Liver (tissue), 3 donors: ENCODE measurements around the gene SBK3.
"Not testable (repeated sequence)": the region's sequence is repeated elsewhere in the genome, so short reads cannot be mapped to it uniquely, and the experiment has no call there.

Source experiments
- EGR1 ChIP-seq, 2 donors: IDR thresholded peaks; 2 replicates each; pipeline ENCODE4 v1.6.1; 2016 to 2018; ENCODE audit warnings: antibody characterized with exemption in 2 of 2, low read depth in 2 of 2
- FOXA1 ChIP-seq: IDR thresholded peaks from 2 replicates; pipeline ENCODE4 v1.6.1; 2016; ENCODE audit warnings: antibody characterized with exemption
- GABPA ChIP-seq, 2 donors: IDR thresholded peaks in 1 of 2; conservative IDR thresholded peaks in 1 of 2; 2 replicates each; pipeline ENCODE4 v1.6.1; 2016; ENCODE audit warnings: antibody characterized with exemption in 2 of 2, mild to moderate bottlenecking in 1 of 2, moderate library complexity in 1 of 2
- HNF4G ChIP-seq: IDR thresholded peaks from 2 replicates; pipeline ENCODE4 v1.6.1; 2016; ENCODE audit warnings: antibody characterized with exemption
- RAD21 ChIP-seq, 2 donors: IDR thresholded peaks; 2 replicates each; pipeline ENCODE4 v1.6.1; 2016; ENCODE audit warnings: antibody characterized with exemption in 2 of 2, mild to moderate bottlenecking in 2 of 2
- RXRA ChIP-seq, 2 donors: IDR thresholded peaks; 2 replicates each; pipeline ENCODE4 v1.6.1; 2017 to 2018; ENCODE audit warnings: antibody characterized with exemption in 2 of 2, mild to moderate bottlenecking in 1 of 2
- TAF1 ChIP-seq: conservative IDR thresholded peaks from 2 replicates; pipeline ENCODE4 v1.6.1; 2016; ENCODE audit warnings: antibody characterized with exemption, mild to moderate bottlenecking
- YY1 ChIP-seq: IDR thresholded peaks from 2 replicates; pipeline ENCODE4 v1.6.1; 2016; ENCODE audit warnings: antibody characterized with exemption, mild to moderate bottlenecking
- TF ChIP-seq, protein P1 (sequence below): fragments of 150-350 bp; IDR thresholded peaks from 2 replicates; pipeline ENCODE4 v1.5.1; 2017; ENCODE audit warnings: improper control_type of control experiment, low read depth, low read length; ENCODE audit not compliant: missing input control
- TF ChIP-seq, protein P2 (sequence below): IDR thresholded peaks from 2 replicates; pipeline ENCODE4 v1.6.1; 2016; ENCODE audit warnings: antibody characterized with exemption, mild to moderate bottlenecking
- TF ChIP-seq, protein P3 (sequence below): IDR thresholded peaks from 2 replicates; pipeline ENCODE4 v1.6.1; 2016; ENCODE audit warnings: antibody characterized with exemption
- TF ChIP-seq, protein P4 (sequence below): IDR thresholded peaks from 2 replicates; pipeline ENCODE4 v1.6.1; 2016; ENCODE audit warnings: antibody characterized with exemption
- donor health status: healthy.
- donor health status: healthy.

DNA sequence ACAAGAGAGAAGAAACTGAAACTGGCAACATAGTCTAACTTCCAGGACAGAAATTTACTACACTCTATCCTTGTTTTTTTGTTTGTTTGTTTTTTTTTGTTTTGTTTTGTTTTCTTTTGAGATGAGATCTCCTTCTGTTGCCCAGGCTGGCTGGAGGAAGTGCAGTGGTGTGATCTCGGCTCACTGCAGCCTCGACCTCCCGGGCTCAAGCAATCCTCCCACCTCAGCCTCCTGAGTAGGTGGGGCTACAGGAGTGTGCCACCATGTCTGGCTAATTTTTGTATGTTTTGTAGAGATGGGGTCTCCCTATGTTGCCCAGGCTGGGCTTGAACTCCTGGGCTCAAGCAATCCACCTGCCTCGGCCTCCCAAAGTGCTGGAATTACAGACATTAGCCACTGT is 36.9 kb upstream of the SBK3 start:
- TF ChIP-seq, protein P1, sequence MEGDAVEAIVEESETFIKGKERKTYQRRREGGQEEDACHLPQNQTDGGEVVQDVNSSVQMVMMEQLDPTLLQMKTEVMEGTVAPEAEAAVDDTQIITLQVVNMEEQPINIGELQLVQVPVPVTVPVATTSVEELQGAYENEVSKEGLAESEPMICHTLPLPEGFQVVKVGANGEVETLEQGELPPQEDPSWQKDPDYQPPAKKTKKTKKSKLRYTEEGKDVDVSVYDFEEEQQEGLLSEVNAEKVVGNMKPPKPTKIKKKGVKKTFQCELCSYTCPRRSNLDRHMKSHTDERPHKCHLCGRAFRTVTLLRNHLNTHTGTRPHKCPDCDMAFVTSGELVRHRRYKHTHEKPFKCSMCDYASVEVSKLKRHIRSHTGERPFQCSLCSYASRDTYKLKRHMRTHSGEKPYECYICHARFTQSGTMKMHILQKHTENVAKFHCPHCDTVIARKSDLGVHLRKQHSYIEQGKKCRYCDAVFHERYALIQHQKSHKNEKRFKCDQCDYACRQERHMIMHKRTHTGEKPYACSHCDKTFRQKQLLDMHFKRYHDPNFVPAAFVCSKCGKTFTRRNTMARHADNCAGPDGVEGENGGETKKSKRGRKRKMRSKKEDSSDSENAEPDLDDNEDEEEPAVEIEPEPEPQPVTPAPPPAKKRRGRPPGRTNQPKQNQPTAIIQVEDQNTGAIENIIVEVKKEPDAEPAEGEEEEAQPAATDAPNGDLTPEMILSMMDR: not testable (repeated sequence)
- TF ChIP-seq, protein P2, sequence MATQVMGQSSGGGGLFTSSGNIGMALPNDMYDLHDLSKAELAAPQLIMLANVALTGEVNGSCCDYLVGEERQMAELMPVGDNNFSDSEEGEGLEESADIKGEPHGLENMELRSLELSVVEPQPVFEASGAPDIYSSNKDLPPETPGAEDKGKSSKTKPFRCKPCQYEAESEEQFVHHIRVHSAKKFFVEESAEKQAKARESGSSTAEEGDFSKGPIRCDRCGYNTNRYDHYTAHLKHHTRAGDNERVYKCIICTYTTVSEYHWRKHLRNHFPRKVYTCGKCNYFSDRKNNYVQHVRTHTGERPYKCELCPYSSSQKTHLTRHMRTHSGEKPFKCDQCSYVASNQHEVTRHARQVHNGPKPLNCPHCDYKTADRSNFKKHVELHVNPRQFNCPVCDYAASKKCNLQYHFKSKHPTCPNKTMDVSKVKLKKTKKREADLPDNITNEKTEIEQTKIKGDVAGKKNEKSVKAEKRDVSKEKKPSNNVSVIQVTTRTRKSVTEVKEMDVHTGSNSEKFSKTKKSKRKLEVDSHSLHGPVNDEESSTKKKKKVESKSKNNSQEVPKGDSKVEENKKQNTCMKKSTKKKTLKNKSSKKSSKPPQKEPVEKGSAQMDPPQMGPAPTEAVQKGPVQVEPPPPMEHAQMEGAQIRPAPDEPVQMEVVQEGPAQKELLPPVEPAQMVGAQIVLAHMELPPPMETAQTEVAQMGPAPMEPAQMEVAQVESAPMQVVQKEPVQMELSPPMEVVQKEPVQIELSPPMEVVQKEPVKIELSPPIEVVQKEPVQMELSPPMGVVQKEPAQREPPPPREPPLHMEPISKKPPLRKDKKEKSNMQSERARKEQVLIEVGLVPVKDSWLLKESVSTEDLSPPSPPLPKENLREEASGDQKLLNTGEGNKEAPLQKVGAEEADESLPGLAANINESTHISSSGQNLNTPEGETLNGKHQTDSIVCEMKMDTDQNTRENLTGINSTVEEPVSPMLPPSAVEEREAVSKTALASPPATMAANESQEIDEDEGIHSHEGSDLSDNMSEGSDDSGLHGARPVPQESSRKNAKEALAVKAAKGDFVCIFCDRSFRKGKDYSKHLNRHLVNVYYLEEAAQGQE: not testable (repeated sequence)
- TF ChIP-seq EGR1 (IDR thresholded peaks at IDR 0.05; ENCODE audit: low read depth in 2 of 2); TAF1; GABPA (IDR thresholded peaks at IDR 0.05 in 1 of 2, conservative IDR thresholded peaks at IDR 0.05 in 1 of 2); YY1; FOXA1; RXRA (IDR thresholded peaks at IDR 0.05); RAD21 (IDR thresholded peaks at IDR 0.05); HNF4G: not testable (repeated sequence)
- TF ChIP-seq, protein P3, sequence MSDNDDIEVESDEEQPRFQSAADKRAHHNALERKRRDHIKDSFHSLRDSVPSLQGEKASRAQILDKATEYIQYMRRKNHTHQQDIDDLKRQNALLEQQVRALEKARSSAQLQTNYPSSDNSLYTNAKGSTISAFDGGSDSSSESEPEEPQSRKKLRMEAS: not testable (repeated sequence)
- TF ChIP-seq, protein P4, sequence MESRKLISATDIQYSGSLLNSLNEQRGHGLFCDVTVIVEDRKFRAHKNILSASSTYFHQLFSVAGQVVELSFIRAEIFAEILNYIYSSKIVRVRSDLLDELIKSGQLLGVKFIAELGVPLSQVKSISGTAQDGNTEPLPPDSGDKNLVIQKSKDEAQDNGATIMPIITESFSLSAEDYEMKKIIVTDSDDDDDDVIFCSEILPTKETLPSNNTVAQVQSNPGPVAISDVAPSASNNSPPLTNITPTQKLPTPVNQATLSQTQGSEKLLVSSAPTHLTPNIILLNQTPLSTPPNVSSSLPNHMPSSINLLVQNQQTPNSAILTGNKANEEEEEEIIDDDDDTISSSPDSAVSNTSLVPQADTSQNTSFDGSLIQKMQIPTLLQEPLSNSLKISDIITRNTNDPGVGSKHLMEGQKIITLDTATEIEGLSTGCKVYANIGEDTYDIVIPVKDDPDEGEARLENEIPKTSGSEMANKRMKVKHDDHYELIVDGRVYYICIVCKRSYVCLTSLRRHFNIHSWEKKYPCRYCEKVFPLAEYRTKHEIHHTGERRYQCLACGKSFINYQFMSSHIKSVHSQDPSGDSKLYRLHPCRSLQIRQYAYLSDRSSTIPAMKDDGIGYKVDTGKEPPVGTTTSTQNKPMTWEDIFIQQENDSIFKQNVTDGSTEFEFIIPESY: not testable (repeated sequence)
